Endothelial cell of umbilical vein (primary cell): ENCODE measurements around the gene SRPK2. TPM values are rescaled to one million over a fixed set of nuclear protein-coding genes. Genes with fewer than 3 reads are reported as not detected.

ENCODE experiments used
- BruUV-seq: library from RNA; stranded (reverse); fragments of 400-500 nt; replicated peaks from 2 replicates; lab custom pipeline; 2021; lab: Mats Ljungman, UMichigan
- CTCF ChIA-PET: fragments of 300-600, 350-600 bp; sonication (Branson Sonifier 250); formaldehyde crosslinking; loops from one replicate; lab custom pipeline; 2021; ENCODE audit warnings: antibody characterized with exemption, inconsistent platforms; lab: Charles Lee
- POLR2A ChIA-PET: fragments of 300-600, 350-600 bp; sonication (Branson Sonifier 250); formaldehyde crosslinking; loops from one replicate; lab custom pipeline; 2021; ENCODE audit warnings: antibody characterized with exemption, inconsistent platforms; lab: Charles Lee
- DNase-seq: peaks from one replicate; pipeline ENCODE4 v3.0.0-alpha.2; 2011; ENCODE audit warnings: low read depth, low spot score
- FAIRE-seq: peaks from 2 replicates; lab custom pipeline; 2011; peaks lifted over from hg19 to GRCh38; lab: Jason Lieb, UNC
- H2AFZ ChIP-seq: 2 replicates; pipeline ENCODE4 v1.6.0; 2012; ENCODE audit warnings: low read depth, low read length, control low read depth, inconsistent platforms
- H3K27ac ChIP-seq: 2 replicates; pipeline ENCODE4 v1.5.1; 2011; ENCODE audit warnings: low read depth, mild to moderate bottlenecking, control low read depth, low read length, moderate library complexity; ENCODE audit not compliant: insufficient read depth
- H3K27me3 ChIP-seq, 2 experiments: 2 replicates each; pipeline versions ENCODE4 v1.6.0 to v1.6.1; 2011; ENCODE audit warnings: low read length in 2 of 2, mixed read lengths in 1 of 2; ENCODE audit not compliant: control insufficient read depth in 2 of 2, insufficient read depth in 2 of 2
- H3K36me3 ChIP-seq, 2 experiments: 2 replicates in 1 of 2; 3 replicates in 1 of 2; pipeline ENCODE4 v1.5.1; 2011; ENCODE audit warnings: low read length in 2 of 2, mild to moderate bottlenecking in 1 of 2, moderate library complexity in 1 of 2; ENCODE audit not compliant: control insufficient read depth in 2 of 2, insufficient read depth in 2 of 2; ENCODE audit errors: extremely low read depth in 1 of 2
- H3K4me1 ChIP-seq: 3 replicates; pipeline ENCODE4 v1.5.1; 2011; ENCODE audit warnings: mild to moderate bottlenecking, low read length; ENCODE audit not compliant: control insufficient read depth, insufficient read depth; ENCODE audit errors: extremely low read depth
- H3K4me2 ChIP-seq: 2 replicates; pipeline ENCODE4 v1.6.1; 2011; ENCODE audit warnings: low read length, control low read depth, mixed read lengths; ENCODE audit not compliant: insufficient read depth
- H3K4me3 ChIP-seq, 3 experiments: fragments of 200-600 bp in 1 of 3; sonication (generic), shearing (Covaris generic) in 1 of 3; replicated peaks in 1 of 3; 2 replicates each; pipeline ENCODE4 v1.5.1; 2011 to 2016; ENCODE audit warnings: control low read depth in 3 of 3, low read length in 3 of 3, mild to moderate bottlenecking in 2 of 3, inconsistent platforms in 1 of 3, low read depth in 1 of 3, moderate library complexity in 1 of 3; ENCODE audit not compliant: insufficient read depth in 1 of 3
- H3K79me2 ChIP-seq: 2 replicates; pipeline ENCODE4 v1.6.0; 2012; ENCODE audit warnings: low read length, inconsistent platforms; ENCODE audit not compliant: control insufficient read depth, insufficient read depth
- H3K9ac ChIP-seq: replicated peaks from 2 replicates; pipeline ENCODE3; 2011; ENCODE audit warnings: low read length, control low read depth; ENCODE audit not compliant: insufficient read depth; ENCODE audit errors: extremely low read depth
- H3K9me1 ChIP-seq: replicated peaks from 3 replicates; pipeline ENCODE4 v1.6.0; 2011; ENCODE audit warnings: mild to moderate bottlenecking, low read length; ENCODE audit not compliant: control insufficient read depth, insufficient read depth; ENCODE audit errors: extremely low read depth
- H3K9me3 ChIP-seq: replicated peaks from 2 replicates; pipeline ENCODE4 v1.5.1; 2012; ENCODE audit warnings: low read length, inconsistent platforms; ENCODE audit not compliant: control insufficient read depth, insufficient read depth
- H4K20me1 ChIP-seq: replicated peaks from 2 replicates; pipeline ENCODE3; 2011; ENCODE audit warnings: mild to moderate bottlenecking, low read length; ENCODE audit not compliant: control insufficient read depth, insufficient read depth; ENCODE audit errors: extremely low read depth
- EZH2 ChIP-seq: IDR thresholded peaks from 2 replicates; pipeline ENCODE4 v1.6.1; 2012; ENCODE audit warnings: borderline replicate concordance, low read depth, mild to moderate bottlenecking, moderate library complexity, low read length, inconsistent platforms; ENCODE audit not compliant: severe bottlenecking
- FOS ChIP-seq: IDR thresholded peaks from 2 replicates; pipeline ENCODE4 v1.6.1; 2011; ENCODE audit warnings: mild to moderate bottlenecking, low read length, moderate library complexity, borderline replicate concordance; ENCODE audit not compliant: insufficient read depth
- GATA2 ChIP-seq: IDR thresholded peaks from 2 replicates; pipeline ENCODE4 v1.7.0; 2011; ENCODE audit warnings: low read depth, mild to moderate bottlenecking, moderate library complexity, mixed read lengths, low read length; ENCODE audit not compliant: insufficient read length, insufficient read depth
- JUN ChIP-seq: IDR thresholded peaks from 2 replicates; pipeline ENCODE4 v1.6.1; 2011; ENCODE audit warnings: borderline replicate concordance, low read depth; ENCODE audit not compliant: insufficient read length, insufficient read depth
- MYC ChIP-seq: IDR thresholded peaks from one replicate; pipeline ENCODE4 v1.6.1; 2011; ENCODE audit warnings: mild to moderate bottlenecking, low read depth, low read length
- POLR2A ChIP-seq: IDR thresholded peaks from 2 replicates; pipeline ENCODE4 v1.6.1; 2012; ENCODE audit warnings: low read depth, mild to moderate bottlenecking, control low read depth, low read length
- POLR2AphosphoS5 ChIP-seq: IDR thresholded peaks from 2 replicates; pipeline ENCODE4 v1.6.1; 2012; ENCODE audit warnings: low read depth, mild to moderate bottlenecking, control low read depth, low read length, moderate library complexity; ENCODE audit not compliant: insufficient read depth
- dilution Hi-C: fragments of 300-500 bp; cut with MboI; formaldehyde crosslinking; loops from one replicate; pipeline ENCODE4 v1.15.0; 2019; ENCODE audit warnings: low sequenced_read_pairs; ENCODE audit not compliant: extremely low pct_ligation_motif_present
- intact Hi-C: fragments of 100-400 bp; cut with micrococcal nuclease; formaldehyde crosslinking; loops from one replicate; pipeline ENCODE4 v1.10.0; 2022
- polyA plus RNA-seq, 4 experiments: library from polyadenylated mRNA; depleted of rRNA in 3 of 4; stranded (reverse) in 3 of 4; unstranded in 1 of 4; fragments of >200 nt; gene quantifications; 2 replicates each; pipeline versions ENCODE4 v1.2.1 to v1.2.3, GENCODE V29; 2011 to 2012; ENCODE audit warnings: missing spikeins in 1 of 4
- total RNA-seq: library from RNA; stranded (reverse); gene quantifications from 2 replicates; pipeline ENCODE4 v1.2.3, GENCODE V29; 2021
- TF ChIP-seq, protein P1 (sequence below), 2 donors: IDR thresholded peaks; 1 replicate in 1 of 2; 2 replicates in 1 of 2; pipeline ENCODE4 v1.5.1; 2011; ENCODE audit warnings: low read length in 2 of 2, mild to moderate bottlenecking in 2 of 2, moderate library complexity in 2 of 2, control low read depth in 1 of 2, inconsistent platforms in 1 of 2, low read depth in 1 of 2; ENCODE audit not compliant: insufficient read depth in 1 of 2; ENCODE audit errors: extremely low read depth in 1 of 2
- TF ChIP-seq, protein P2 (sequence below): IDR thresholded peaks from 2 replicates; pipeline ENCODE4 v1.6.1; 2011; ENCODE audit not compliant: insufficient read depth, insufficient read length

SRPK2 gene
- total and polyA plus RNA-seq, 2 donors (not counting 3 experiments of a cell fraction or from before 2014, with no cell fraction given), result 13.4 to 55.2 TPM

DNA sequence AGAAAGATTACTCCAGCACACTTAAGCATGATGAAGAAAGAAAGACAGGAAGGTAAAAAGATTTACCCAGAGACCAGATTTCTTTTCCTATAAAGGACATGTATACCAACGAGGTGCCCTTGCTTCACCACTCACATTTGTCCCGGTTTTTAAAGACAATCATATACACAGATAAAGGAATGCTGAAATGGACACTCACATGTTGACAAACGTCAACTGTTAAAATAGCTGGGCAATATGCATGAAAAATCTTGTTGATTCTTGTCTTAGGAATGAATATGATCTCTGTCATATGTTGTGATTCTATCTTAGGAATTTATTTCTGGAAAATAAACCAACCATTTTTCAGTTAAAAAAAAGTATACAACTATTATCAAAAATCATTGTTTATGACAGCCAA, 158.2 kb downstream of the SRPK2 start:
- intact Hi-C loops (no loop called here), dilution Hi-C loops (no loop called here)
- DNase-seq (no peak), FAIRE-seq (no peak)
- TF ChIP-seq, protein P1, sequence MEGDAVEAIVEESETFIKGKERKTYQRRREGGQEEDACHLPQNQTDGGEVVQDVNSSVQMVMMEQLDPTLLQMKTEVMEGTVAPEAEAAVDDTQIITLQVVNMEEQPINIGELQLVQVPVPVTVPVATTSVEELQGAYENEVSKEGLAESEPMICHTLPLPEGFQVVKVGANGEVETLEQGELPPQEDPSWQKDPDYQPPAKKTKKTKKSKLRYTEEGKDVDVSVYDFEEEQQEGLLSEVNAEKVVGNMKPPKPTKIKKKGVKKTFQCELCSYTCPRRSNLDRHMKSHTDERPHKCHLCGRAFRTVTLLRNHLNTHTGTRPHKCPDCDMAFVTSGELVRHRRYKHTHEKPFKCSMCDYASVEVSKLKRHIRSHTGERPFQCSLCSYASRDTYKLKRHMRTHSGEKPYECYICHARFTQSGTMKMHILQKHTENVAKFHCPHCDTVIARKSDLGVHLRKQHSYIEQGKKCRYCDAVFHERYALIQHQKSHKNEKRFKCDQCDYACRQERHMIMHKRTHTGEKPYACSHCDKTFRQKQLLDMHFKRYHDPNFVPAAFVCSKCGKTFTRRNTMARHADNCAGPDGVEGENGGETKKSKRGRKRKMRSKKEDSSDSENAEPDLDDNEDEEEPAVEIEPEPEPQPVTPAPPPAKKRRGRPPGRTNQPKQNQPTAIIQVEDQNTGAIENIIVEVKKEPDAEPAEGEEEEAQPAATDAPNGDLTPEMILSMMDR (IDR thresholded peaks at IDR 0.05; ENCODE audit: extremely low read depth in 1 of 2, insufficient read depth in 1 of 2, low read depth in 1 of 2, low read length in 2 of 2), result no peak
- TF ChIP-seq MYC, result no peak
- TF ChIP-seq, protein P2, sequence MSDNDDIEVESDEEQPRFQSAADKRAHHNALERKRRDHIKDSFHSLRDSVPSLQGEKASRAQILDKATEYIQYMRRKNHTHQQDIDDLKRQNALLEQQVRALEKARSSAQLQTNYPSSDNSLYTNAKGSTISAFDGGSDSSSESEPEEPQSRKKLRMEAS, result no peak
- no peak for TF ChIP-seq GATA2
- no peak for TF ChIP-seq FOS
- TF ChIP-seq POLR2A, result no peak
- no peak for TF ChIP-seq POLR2AphosphoS5
- no peak for TF ChIP-seq EZH2
- no peak for TF ChIP-seq JUN
- Histone ChIP-seq H3K79me2 (peaks cover 28% of the 10 kb centered on the region), H2AFZ (no peak overlapping the region), H3K9me1 (no peaks in the 10 kb centered on the region), H3K4me3 (no peak overlapping the region), H3K4me1 (peaks cover 4% of the 10 kb centered on the region), H3K9me3 (no peaks in the 10 kb centered on the region), H3K4me2 (no peak overlapping the region), H3K27me3 (no peaks in the 10 kb centered on the region), H3K9ac (no peak overlapping the region), H4K20me1 (peaks cover 4% of the 10 kb centered on the region), H3K36me3 (peaks cover 0 to 2% of the 10 kb centered on the region in 2 experiments), H3K27ac (no peak overlapping the region)
- ChIA-PET CTCF (no interaction called here), POLR2A (no interaction called here)
- no TSS peak for BruUV-seq
